ENCODE results near the gene TRPC1.
"Not testable (repeated sequence)": the region's sequence is repeated elsewhere in the genome, so short reads cannot be mapped to it uniquely, and the experiment has no call there.

Gene TRPC1

DNA sequence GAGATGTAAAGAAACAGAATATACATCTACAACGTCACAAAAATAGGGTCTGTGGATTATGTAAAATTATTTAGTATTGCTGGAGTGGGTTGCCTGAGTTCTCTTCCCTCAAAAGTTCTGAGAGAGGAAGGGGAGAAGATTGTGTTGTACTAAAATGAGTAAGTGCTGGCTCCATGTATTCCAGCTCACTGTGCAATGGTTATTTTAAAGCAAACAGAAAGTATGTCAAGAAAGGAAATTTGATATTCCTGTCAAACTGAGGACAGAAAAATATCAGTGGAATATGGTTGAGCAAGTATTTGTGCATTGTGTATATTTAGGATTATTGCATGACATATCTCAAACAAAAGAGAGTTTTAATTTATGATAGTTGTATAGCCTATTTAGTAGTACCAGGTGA, 2.2 kb downstream of the TRPC1 start:
- no peak overlapping the region for H3K27ac ChIP-seq
- no peak for TF ChIP-seq ZFX (IDR thresholded peaks at IDR 0.05)
- TF ChIP-seq CTCF (conservative IDR thresholded peaks at IDR 0.05): no peak

DNA sequence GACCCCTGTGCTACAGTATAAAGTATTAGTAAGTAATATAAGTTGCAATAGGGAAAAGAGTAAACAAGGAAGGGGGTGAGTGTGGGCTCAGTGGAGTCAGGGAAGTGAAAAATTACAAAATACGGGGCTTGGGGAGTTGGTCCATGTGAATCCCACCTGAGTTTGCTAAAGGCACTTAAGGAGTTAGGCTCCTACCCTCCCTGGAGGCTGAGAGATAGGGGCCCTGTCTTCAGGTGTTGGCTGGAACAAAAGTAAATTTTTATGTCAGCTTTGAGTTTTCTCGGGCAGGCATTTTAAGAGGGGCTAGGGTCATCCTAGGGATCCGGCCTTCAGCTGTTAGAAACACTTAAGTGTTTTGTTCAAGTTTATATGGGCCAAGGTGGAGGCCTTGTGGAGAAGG, 8.2 kb downstream of the TRPC1 start:
- TF ChIP-seq ZFX (IDR thresholded peaks at IDR 0.05) (no peak), CTCF (conservative IDR thresholded peaks at IDR 0.05) (no peak)

GRCh38 chr3:142734834-142735233, 11.0 kb downstream of the TRPC1 start:
- H3K27ac ChIP-seq: no peak overlapping the region
- TF ChIP-seq ZFX (IDR thresholded peaks at IDR 0.05) (no peak), CTCF (conservative IDR thresholded peaks at IDR 0.05) (no peak)

More for the DNA sequence above, 8.2 kb downstream of the TRPC1 start:
- H3K27ac ChIP-seq: no peak overlapping the region

GRCh38 chr3:142735462-142735861, 11.6 kb downstream of the TRPC1 start:
- TF ChIP-seq CTCF (conservative IDR thresholded peaks at IDR 0.05): no peak
- no peak for TF ChIP-seq ZFX (IDR thresholded peaks at IDR 0.05)
- no peak overlapping the region for H3K27ac ChIP-seq

DNA sequence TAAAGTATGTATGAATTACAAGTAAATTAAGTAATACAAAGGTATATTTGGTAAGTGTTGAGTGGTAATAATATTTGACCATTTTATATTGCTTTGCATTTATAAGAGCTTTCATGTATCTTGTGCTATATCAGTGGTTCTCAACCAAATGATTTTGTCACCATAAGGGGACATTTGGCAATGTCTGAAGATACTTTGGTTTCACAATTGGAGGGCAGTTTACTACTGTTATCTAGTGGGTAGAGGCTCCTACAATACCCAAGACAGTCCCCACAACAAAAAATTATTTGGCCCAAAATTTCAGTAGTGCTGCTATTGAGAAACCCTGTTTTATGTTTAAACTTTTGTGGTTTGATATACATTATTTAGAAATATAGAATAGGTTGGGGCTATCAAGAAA, 14.6 kb downstream of the TRPC1 start:
- no peak for TF ChIP-seq ZFX (IDR thresholded peaks at IDR 0.05)
- TF ChIP-seq CTCF (conservative IDR thresholded peaks at IDR 0.05): no peak
- H3K27ac ChIP-seq: no peak overlapping the region

GRCh38 chr3:142746646-142747045, 22.8 kb downstream of the TRPC1 start:
- no peak for TF ChIP-seq ZFX (IDR thresholded peaks at IDR 0.05)
- TF ChIP-seq CTCF (conservative IDR thresholded peaks at IDR 0.05): no peak
- H3K27ac ChIP-seq: no peak overlapping the region

DNA sequence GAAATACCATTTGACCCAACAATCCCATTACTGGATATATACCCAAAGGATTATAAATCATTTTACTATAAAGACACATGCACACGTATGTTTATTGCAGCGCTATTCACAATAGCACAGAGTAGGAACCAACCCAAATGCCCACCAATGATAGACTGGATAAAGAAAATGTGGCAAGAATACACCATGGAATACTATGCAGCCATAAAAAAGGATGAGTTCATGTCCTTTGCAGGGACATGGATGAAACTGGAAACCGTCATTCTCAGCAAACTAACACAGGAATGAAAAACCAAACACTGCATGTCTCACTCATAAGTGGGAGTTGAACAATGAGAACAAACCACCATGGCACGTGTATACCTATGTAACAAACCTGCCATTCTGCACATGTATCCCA, 26.7 kb downstream of the TRPC1 start:
- not testable (repeated sequence) for H3K27ac ChIP-seq

GRCh38 chr3:142752605-142753004, 28.8 kb downstream of the TRPC1 start:
- H3K27ac ChIP-seq: not testable (repeated sequence)

GRCh38 chr3:142754494-142754893, 30.7 kb downstream of the TRPC1 start:
- no peak overlapping the region for H3K27ac ChIP-seq
- TF ChIP-seq CTCF (conservative IDR thresholded peaks at IDR 0.05) (no peak), ZFX (IDR thresholded peaks at IDR 0.05) (no peak)
